ENCODE data around the gene SLC8A1.

- no peak for TF ChIP-seq EZH2 (IDR thresholded peaks at IDR 0.05; ENCODE audit: insufficient read depth, low read length)
- no peak for TF ChIP-seq CTCF (IDR thresholded peaks at IDR 0.05; ENCODE audit: insufficient read depth, low read depth, low read length)
Observed at GRCh38 chr2:40285391-40285790, 166.5 kb downstream of the SLC8A1 start.

All from astrocyte (in vitro differentiated cells and primary cell).